H54 (cell line): ENCODE results near the gene CXCR6.
"Not testable (repeated sequence)": the region's sequence is repeated elsewhere in the genome, so short reads cannot be mapped to it uniquely, and the experiment has no call there.

ENCODE experiments used
- DNase-seq: peaks from one replicate; pipeline ENCODE4 v3.0.0; 2011; ENCODE audit warnings: low spot score, mixed read lengths; ENCODE audit not compliant: insufficient read length
- FAIRE-seq: peaks from 3 replicates; lab custom pipeline; 2011; peaks lifted over from hg19 to GRCh38; lab: Jason Lieb, UNC
- POLR2A ChIP-seq: IDR thresholded peaks from 2 replicates; pipeline ENCODE4 v1.6.1; 2011; ENCODE audit warnings: low read depth, mild to moderate bottlenecking, low read length

CXCR6 gene

GRCh38 chr3:45987368-45988291 is 44.4 kb downstream of the CXCR6 start:
- DNase-seq (no peak), FAIRE-seq (no peak)
- TF ChIP-seq POLR2A = no peak

GRCh38 chr3:45988362-45988761 is 45.1 kb downstream of the CXCR6 start:
- DNase-seq = no peak
- no peak for FAIRE-seq
- no peak for TF ChIP-seq POLR2A

DNA sequence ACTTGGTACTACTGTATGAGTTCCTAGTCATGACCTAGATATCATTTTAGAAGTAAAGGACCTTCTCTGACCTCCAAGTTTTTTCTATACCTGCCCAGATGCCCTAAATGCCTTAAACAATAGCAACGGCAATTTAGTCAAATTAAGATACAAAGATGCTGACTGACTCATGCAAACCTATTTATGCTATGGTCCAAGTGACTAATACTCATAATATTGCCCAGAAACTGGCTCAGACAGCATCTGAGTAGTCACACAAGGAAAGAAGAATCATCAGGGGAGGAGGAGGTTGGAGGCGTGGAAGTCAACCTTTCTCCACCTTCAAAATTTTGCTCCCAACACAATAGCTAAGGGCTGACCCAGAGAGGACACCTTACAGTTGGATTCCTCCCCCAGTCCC is 45.5 kb downstream of the CXCR6 start:
- FAIRE-seq (peak; percentile 23), DNase-seq (peak; percentile 50)

GRCh38 chr3:45990181-45990580 is 46.9 kb downstream of the CXCR6 start:
- DNase-seq (no peak), FAIRE-seq (no peak)
- no peak for TF ChIP-seq POLR2A

More for the DNA sequence above, 45.5 kb downstream of the CXCR6 start:
- TF ChIP-seq POLR2A = no peak

GRCh38 chr3:45991341-45991740 is 48.1 kb downstream of the CXCR6 start:
- no peak for FAIRE-seq
- DNase-seq = no peak
- no peak for TF ChIP-seq POLR2A

DNA sequence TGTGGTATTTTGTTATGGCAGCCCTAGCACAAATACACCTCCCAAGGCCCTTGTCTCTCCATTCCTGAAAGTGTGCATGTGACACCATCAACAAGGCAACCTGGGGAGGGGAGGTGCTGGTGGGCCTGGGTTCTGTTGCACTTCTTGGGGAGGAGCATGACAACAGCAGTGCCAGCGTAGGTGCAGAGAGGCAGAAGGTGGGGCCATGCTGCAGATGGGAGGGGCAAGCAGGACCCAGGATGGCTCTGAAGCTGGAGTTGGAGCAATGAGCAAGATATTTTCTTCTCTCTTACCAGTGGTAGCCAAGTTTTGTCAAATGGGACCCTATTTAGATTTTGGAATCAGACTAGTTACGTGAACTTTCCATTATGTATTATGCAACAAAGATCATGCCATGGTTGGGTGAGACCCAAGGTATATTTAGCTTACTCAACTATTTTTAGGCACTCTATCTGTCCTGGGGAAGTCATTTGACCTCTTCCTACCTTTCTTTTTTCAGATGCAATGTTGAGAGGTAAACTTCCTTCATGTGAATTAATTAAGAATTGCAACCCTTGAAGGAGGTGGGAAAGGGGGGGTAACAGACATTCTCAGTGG is 49.0 kb downstream of the CXCR6 start:
- TF ChIP-seq POLR2A = no peak
- DNase-seq = no peak

DNA sequence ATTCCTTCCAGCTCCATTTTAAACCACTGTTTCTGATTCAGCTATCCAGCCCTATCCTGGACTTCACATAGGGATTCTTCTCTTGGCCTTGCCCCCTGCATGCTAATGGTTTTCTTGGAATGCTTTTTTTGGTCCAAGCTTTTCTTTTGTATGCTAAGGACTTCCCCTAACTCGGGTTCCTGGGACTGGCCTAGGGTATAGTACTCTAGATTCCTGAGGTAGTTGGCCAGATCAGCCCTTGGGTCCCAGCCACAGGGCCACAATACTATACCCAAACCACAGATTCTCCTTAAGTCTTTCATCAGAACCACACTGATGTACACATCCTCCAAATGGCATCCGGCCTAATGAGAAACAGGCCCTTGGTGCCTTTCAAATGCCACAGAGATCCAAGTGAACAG is 49.6 kb downstream of the CXCR6 start:
- FAIRE-seq (no peak), DNase-seq (no peak)
- no peak for TF ChIP-seq POLR2A

More for the DNA sequence above, 49.0 kb downstream of the CXCR6 start:
- no peak for FAIRE-seq

- FAIRE-seq = no peak
- DNase-seq = no peak
- no peak for TF ChIP-seq POLR2A
Measured at GRCh38 chr3:45993421-45994027, 50.3 kb downstream of the CXCR6 start.

DNA sequence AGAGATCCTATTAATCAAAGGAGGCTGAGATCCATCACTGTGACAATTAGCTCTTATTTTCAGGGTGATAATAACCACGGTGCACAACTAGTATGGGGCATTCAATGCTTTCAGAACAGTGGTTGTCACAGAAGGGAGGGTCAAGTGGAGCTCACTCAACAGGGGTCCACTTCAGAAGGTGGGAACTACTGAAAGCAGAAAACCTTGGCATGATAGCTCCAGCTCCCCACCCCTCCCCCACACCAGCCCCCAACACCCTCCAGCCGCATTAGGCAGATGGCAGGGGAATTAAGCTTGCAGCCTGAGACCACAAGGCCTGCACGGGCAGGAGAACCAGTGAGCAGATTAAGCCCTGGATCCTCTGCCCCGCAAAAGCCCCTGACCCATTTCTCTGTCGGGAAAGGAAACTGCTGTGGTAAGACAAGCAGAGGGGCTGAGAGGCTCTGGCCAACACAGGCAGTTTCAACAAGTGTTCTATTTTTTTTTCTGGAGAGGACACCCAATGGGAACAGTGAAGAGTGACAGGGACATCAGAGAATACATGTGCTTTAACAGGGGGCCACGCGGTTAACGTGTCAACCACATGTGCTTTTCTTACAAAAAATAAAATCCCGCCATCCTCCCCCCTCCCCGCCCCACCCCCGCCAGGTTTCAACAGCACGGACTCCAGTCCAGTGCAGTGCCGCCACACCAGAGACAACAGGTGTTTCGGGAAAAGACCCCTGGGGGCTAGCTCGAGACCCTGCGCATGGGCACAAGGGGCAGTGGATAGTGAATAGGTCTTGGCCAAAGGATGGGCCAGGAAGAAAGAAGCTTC is 51.4 kb downstream of the CXCR6 start:
- FAIRE-seq (no peak), DNase-seq (no peak)
- no peak for TF ChIP-seq POLR2A

DNA sequence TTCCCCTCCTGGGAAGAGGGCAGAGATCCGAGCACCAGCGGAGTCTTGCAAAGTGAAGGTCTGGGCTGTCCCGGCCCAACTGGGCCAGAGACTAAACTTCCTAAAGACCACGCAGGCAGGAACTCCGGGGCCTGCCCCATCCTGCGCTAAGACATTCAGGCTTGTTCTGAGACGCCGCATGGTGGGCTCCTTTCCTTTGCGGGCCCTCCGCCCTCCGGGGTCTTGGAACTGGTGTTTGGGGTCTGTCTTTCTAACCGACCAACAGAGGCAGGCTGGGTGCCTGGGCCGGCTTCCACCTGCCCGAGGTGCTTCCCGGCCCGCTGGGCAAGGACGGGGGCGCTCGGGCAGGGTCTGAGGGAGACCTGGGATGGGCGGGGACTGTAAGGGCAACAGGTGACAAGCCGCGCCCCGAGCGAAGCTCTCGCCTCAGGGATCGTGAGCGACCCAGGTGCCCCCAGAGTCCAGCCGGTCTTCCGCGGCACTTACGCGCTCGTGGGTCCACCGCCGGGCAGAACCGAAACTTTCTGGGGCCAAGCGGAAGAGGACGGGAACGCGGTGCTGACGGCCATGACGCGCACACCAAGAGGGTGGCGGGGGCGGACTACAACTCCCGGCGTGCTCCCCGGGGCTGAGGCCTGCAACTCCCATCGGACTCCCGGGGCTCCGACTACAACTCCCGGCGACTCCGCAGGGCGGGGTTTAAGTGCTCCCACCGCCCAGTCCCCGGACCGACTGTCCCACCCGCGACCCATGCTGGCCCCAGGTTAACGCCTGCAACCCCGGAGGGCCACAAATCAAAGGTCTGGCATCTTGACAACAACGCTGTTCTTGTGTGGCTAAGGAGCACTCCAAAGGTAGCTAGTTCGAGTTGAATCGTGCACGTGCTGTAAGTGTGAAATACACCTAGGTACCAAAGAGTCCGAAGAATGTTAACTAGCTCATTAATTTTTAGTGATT is 52.2 kb downstream of the CXCR6 start, which contains the start of gene FYCO1:
TSS of gene FYCO1 (minus strand) at position 589 of the 957 bp plus-strand sequence. CDS start 10,914 bp downstream, outside the sequence.
- TF ChIP-seq POLR2A = no peak; the same call in 1 of the 2 replicates
- peak; percentile 20 for FAIRE-seq
- peak; percentile 98 for DNase-seq

- DNase-seq, FAIRE-seq: not testable (repeated sequence)
Measured at GRCh38 chr3:45997499-45997898, 54.2 kb downstream of the CXCR6 start.

GRCh38 chr3:45997942-45998341 is 54.7 kb downstream of the CXCR6 start:
- no peak for TF ChIP-seq POLR2A
- FAIRE-seq = no peak
- no peak for DNase-seq
